Erythroblast (primary cell): ENCODE data around the gene PYY.

Experiments
- GATA1 ChIP-seq: IDR thresholded peaks from 2 replicates; pipeline ENCODE4 v1.6.1; 2011; ENCODE audit warnings: low read depth, mild to moderate bottlenecking, control low read depth, low read length, moderate library complexity
- POLR2A ChIP-seq: IDR thresholded peaks from 2 replicates; pipeline ENCODE4 v1.6.1; 2011; ENCODE audit warnings: mild to moderate bottlenecking, low read length

GRCh38 chr17:43999024-43999423 is 45.3 kb upstream of the PYY start:
- TF ChIP-seq POLR2A (no peak), GATA1 (no peak)
